Pancreas (tissue), 10 donors: ENCODE data around the gene FAM149B1. TPM values are rescaled to one million over a fixed set of nuclear protein-coding genes. Genes with fewer than 3 reads are reported as not detected.

Source experiments
- ATAC-seq, 4 donors: fragments of 200-7000 bp; cut with Tn5 transposase; one replicate each; pipeline versions ENCODE4 v1.8.0 to v1.9.1; 2020; ENCODE audit warnings: mild to moderate bottlenecking in 4 of 4, moderate library complexity in 4 of 4
- DNase-seq, 6 donors: peaks; one replicate each; pipeline ENCODE4 v3.0.0-alpha.2; 2020
- FAIRE-seq: peaks from 2 replicates; lab custom pipeline; 2012; peaks lifted over from hg19 to GRCh38; lab: Jason Lieb, UNC
- H3K27ac ChIP-seq, 4 donors: fragments of 200-600 bp; sonication (generic); 1 replicate in 3 of 4; 2 replicates in 1 of 4; pipeline versions ENCODE4 v1.5.0 to v1.8.0; 2020
- H3K27me3 ChIP-seq, 4 donors: fragments of 200-600 bp; one replicate each; pipeline ENCODE4 v1.8.0; 2021
- H3K36me3 ChIP-seq, 3 donors: fragments of 200-600 bp; sonication (generic) in 1 of 3; one replicate each; pipeline versions ENCODE4 v1.5.0 to v1.8.0; 2020 to 2021
- H3K4me1 ChIP-seq, 3 donors: fragments of 200-600 bp; one replicate each; pipeline ENCODE4 v1.8.0; 2021
- H3K4me3 ChIP-seq, 4 donors: fragments of 200-600 bp; sonication (generic) in 2 of 4; one replicate each; pipeline versions ENCODE4 v1.5.0 to v1.8.0; 2020 to 2021
- H3K9me3 ChIP-seq, 4 donors: fragments of 200-600 bp; one replicate each; pipeline ENCODE4 v1.8.0; 2021
- WGBS, 2 donors: extraction: QIAGEN DNeasy Blood & Tissue Kit; methylation state at CpG; one replicate each; pipeline ENCODE4 v1.1.7; 2013; 5-methylcytosine and 5-hydroxymethylcytosine counted together
- intact Hi-C, 3 donors: fragments of 100-400 bp; cut with DNase I; formaldehyde crosslinking; loops; one replicate each; pipeline versions ENCODE4 v1.11.1 to v1.14.2; 2022
- polyA plus RNA-seq, 2 donors: library from polyadenylated mRNA; stranded (reverse); fragments of 200-250 nt; gene quantifications; one replicate each; pipeline ENCODE4 v1.2.3, GENCODE V29; 2013
- total RNA-seq, 6 donors: library from RNA; stranded (reverse); fragmentation: NEBNext Ultra II Directional in 4 of 6; extraction: Animal tissue kit (Norgen Biotek cat#: 25700) in 4 of 6; gene quantifications; one replicate each; pipeline versions ENCODE4 v1.2.1 to v1.2.4, GENCODE V29; 2021 to 2023
- TF ChIP-seq, protein P1 (sequence below), 4 donors: fragments of 200-600 bp; sonication (generic) in 3 of 4; IDR thresholded peaks; one replicate each; pipeline versions ENCODE4 v1.5.0 to v1.8.0; 2021; ENCODE audit warnings: antibody characterized with exemption in 4 of 4
- donor health status: healthy with polysubstance abuse.
- donor health status: DM: no; HTN: no; CAD: no; lungs with moderate emphysema.
- donor health status: DM: no; HTN: no; CAD: no.
- donor health status: control.
- donor health status: control.
- donor health status: Bipolar disorder and iron deficiency.
- donor health status: DM: yes; HTN: yes; CAD: no.
- donor health status: DM: no; HTN: no; CAD: no.
- donor health status: DM: no; HTN: no; CAD: no.
- donor health status: DM: yes; HTN: yes; CAD: no.

Gene FAM149B1
- total and polyA plus RNA-seq, 8 donors: 6.6 to 15.8 (median 8.7) TPM

DNA sequence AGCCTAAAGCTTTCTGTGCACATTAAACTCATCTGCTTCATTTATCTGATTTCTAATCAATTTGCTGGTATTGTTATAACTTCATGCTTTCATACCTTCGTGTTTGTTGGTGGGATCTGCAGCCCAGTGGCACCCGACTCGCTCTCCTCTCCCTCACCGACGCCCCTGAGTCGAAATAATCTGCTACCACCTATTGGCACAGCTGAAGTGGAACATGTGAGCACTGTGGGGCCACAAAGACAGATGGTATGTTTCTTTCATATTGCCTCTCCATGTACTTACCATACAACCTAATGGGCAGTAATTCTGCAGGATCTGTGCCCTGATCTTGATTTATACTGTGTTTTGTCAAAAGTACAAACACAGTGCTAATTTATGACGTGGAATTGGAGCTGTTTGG is 66.8 kb downstream of the FAM149B1 start:
- no peaks in the 10 kb centered on the region for H3K27me3 ChIP-seq
- no peak overlapping the region for H3K27ac ChIP-seq
- DNase-seq (no peak), ATAC-seq (no peak), FAIRE-seq (no peak)
- TF ChIP-seq, protein P1, sequence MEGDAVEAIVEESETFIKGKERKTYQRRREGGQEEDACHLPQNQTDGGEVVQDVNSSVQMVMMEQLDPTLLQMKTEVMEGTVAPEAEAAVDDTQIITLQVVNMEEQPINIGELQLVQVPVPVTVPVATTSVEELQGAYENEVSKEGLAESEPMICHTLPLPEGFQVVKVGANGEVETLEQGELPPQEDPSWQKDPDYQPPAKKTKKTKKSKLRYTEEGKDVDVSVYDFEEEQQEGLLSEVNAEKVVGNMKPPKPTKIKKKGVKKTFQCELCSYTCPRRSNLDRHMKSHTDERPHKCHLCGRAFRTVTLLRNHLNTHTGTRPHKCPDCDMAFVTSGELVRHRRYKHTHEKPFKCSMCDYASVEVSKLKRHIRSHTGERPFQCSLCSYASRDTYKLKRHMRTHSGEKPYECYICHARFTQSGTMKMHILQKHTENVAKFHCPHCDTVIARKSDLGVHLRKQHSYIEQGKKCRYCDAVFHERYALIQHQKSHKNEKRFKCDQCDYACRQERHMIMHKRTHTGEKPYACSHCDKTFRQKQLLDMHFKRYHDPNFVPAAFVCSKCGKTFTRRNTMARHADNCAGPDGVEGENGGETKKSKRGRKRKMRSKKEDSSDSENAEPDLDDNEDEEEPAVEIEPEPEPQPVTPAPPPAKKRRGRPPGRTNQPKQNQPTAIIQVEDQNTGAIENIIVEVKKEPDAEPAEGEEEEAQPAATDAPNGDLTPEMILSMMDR (IDR thresholded peaks at IDR 0.05): no peak
- no peaks in the 10 kb centered on the region for H3K9me3 ChIP-seq
- no peak overlapping the region for H3K4me3 ChIP-seq
- WGBS, 2 donors: 82 to 87% methylated on average over 7 of the region's 7 CpGs
- no peaks in the 10 kb centered on the region for H3K4me1 ChIP-seq
- peaks cover 0 to 13% (median 0%) of the 10 kb centered on the region in 3 donors for H3K36me3 ChIP-seq
- intact Hi-C loops: no loop called here

DNA sequence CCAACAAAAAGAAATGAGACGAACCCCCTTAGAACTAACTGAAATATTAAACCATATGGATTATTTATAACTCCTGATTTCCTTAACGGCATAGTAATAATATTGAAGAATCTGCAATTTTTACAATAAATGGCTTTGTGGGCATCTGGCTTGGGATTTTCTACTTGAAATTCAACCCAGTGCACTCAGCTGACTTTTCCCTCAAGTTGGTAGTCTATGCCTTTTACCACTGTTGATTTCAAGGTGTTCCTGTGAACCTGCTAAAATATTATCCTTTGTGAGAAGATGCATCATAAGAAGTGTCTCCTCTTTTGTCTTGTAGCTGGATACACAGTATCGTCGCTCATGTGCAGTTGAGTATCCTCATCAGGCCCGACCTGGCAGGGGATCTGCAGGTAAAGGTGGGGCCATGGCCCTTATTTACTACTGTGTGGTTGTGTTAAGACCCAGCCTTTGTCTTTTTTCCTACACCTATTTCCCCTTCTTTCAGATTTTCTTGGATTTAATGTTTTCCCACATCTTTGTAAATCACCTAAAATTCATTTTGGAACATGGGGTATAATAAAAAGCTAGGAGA is 71.2 kb downstream of the FAM149B1 start:
- Histone ChIP-seq H3K9me3 (no peaks in the 10 kb centered on the region), H3K4me1 (no peaks in the 10 kb centered on the region), H3K36me3 (peaks cover 0 to 19% (median 0%) of the 10 kb centered on the region in 3 donors), H3K27me3 (no peaks in the 10 kb centered on the region), H3K4me3 (no peak overlapping the region), H3K27ac (no peak overlapping the region)
- DNase-seq (no peak), ATAC-seq (no peak), FAIRE-seq (no peak)
- 90 to 91% methylated on average over 5 of the region's 5 CpGs for WGBS, 2 donors
- intact Hi-C loops: no loop called here
- TF ChIP-seq, protein P1 (IDR thresholded peaks at IDR 0.05): no peak

DNA sequence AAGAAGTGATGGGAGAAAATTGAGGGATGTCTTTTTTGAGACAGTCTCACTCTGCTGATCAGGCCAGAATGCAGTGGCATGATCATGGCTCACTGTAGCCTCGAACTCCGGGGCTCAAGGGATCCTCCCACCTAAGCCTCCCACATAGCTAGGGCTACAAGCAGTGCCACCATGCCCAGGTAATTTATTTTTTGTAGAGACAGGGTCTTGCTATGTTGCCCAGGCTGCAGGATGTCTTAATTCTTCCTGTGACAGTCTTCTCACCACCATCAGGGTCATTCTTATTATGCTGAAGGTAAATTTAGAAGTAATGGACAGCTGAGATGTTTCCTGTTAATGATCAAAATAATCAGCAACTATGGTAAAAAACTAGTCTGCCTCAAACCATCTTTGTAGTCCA is 72.0 kb downstream of the FAM149B1 start:
- Histone ChIP-seq H3K27me3 (no peaks in the 10 kb centered on the region), H3K36me3 (peaks cover 0 to 19% (median 0%) of the 10 kb centered on the region in 3 donors), H3K4me3 (no peak overlapping the region), H3K9me3 (no peaks in the 10 kb centered on the region), H3K4me1 (no peaks in the 10 kb centered on the region), H3K27ac (no peak overlapping the region)
- ATAC-seq (no peak), FAIRE-seq (no peak), DNase-seq (no peak)
- TF ChIP-seq, protein P1 (IDR thresholded peaks at IDR 0.05): no peak
- WGBS, 2 donors: 93 to 94% methylated on average over 2 of the region's 2 CpGs
- intact Hi-C loops: no loop called here

DNA sequence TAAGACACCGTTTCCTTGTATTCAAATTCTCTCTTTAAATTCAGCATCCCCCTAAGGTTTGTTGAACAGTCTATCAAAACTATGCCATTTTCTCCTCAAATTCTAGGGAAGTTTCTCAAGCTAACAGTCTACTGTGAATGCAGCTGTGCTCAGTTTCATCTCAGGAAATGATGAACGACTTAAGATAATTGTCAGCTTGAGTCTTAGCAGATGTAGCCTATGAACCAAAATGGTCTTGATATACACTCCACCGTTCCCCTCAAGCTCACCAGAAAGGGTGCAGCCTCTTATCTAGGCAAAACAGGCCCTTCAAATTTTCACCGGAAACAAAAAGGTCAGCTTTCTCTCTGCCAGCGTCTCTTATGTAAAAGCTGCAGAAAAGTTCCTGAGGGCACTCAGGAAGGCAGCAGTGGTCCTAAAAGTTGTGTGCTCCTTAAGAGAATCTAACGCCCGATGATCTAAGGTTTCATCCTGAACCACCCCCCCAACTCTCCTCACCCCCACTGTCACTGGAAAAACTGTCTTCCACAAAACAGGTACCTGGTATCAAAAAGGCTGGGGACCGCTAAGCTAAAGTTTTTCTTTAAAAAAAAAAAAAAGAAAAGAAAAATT is 77.1 kb downstream of the FAM149B1 start:
- Histone ChIP-seq H3K4me3 (no peak overlapping the region), H3K9me3 (no peaks in the 10 kb centered on the region), H3K4me1 (peaks cover 0 to 10% (median 0%) of the 10 kb centered on the region in 3 donors), H3K27ac (no peak overlapping the region), H3K36me3 (peaks cover 0 to 19% (median 0%) of the 10 kb centered on the region in 3 donors), H3K27me3 (no peaks in the 10 kb centered on the region)
- FAIRE-seq: no peak
- TF ChIP-seq, protein P1 (IDR thresholded peaks at IDR 0.05): no peak
- no peak for ATAC-seq
- DNase-seq: no peak
- intact Hi-C loops: no loop called here
- WGBS, 2 donors: 68 to 79% methylated on average over 8 of the region's 8 CpGs

DNA sequence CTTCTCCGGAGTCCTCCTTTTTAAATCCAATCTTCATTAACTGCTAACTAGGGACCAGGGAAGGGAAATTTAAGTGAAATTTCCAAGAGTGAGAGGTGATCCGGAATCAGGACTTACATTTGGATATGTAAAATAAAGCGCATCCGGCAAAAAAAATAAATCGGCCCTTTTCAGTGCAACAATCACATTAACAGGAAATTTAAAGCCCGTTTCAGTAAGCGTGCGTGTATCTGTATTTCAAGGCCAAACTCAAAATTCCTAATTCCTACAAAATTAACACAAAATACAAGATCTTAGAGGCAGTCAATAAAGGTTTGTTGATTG is 78.4 kb downstream of the FAM149B1 start:
- H3K4me3 ChIP-seq: peak overlapping the region; percentile 68 to 94 (median 85)
- WGBS, 2 donors: 3 to 5% methylated on average over 8 of the region's 8 CpGs
- ATAC-seq (no peak), FAIRE-seq (no peak), DNase-seq (no peak)
- TF ChIP-seq, protein P1 (IDR thresholded peaks at IDR 0.05): no peak
- peak overlapping the region; percentile 46 to 79 (median 70) for H3K27ac ChIP-seq
- peaks cover 0 to 8% (median 0%) of the 10 kb centered on the region in 3 donors for H3K36me3 ChIP-seq
- H3K27me3 ChIP-seq: no peaks in the 10 kb centered on the region
- H3K4me1 ChIP-seq: peaks cover 0 to 16% (median 6%) of the 10 kb centered on the region in 3 donors
- intact Hi-C loops: no loop called here
- no peaks in the 10 kb centered on the region for H3K9me3 ChIP-seq
